HG03354 (cell line): Measurements from ENCODE around the gene THAP12.
"Not testable (repeated sequence)": the region's sequence is repeated elsewhere in the genome, so short reads cannot be mapped to it uniquely, and the experiment has no call there.

ENCODE experiments used
- ATAC-seq: cut with Tn5 transposase; IDR thresholded peaks from one replicate; pipeline ENCODE4 v1.9.1; 2021; ENCODE audit warnings: mild to moderate bottlenecking; ENCODE audit not compliant: unreplicated experiment, poor library complexity, severe bottlenecking

Gene THAP12

GRCh38 chr11:76380977-76381719 is at the start of gene THAP12, which contains the start of gene GVQW3:
Gene THAP12, minus strand, starts transcription at chr11:76381132. Its CDS starts 296 bp downstream, at chr11:76380836.
Gene GVQW3, plus strand, starts transcription at chr11:76381323. Its CDS starts 506 bp downstream, at chr11:76381829.
- peak; percentile 82 for ATAC-seq

DNA sequence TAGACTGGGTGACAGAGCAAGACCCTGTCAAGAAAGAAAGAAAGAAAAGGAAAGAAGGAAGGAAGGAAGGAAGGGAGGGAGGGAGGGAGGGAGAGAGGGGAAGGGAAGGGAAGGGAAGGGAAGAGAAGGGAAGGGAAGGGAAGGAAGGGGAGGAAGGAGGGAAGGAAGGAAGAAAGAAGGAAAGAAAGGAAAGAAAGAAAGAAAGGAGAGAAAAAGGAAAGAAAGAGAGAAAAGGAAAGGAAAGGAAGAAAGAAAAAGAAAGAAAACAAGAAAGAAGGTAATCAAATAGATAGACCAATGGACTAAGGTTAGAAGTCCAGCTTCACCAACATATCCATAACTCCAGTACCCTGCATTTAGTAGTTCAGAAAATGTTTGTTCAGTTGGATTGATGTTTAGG is 45.7 kb upstream of the THAP12 start:
- ATAC-seq = no peak

DNA sequence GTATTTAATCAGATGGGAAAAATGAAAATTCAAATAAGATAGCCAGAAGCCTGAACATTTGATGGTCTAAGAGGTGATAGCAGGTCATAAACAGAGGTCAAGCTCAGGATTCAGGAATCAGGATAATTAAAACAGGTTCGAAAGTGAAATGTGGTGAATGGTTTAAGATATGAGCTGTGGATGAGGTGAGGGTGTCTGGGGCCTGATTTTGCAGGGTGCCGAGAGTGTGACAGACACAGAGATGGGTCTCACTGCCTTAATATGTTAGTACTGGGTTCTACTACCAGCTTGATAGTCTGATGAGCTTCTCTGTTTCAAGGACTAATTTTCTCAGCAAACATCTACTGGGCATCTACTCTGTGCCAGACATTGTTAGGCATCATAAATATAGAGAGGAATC is 44.0 kb upstream of the THAP12 start:
- ATAC-seq = no peak

GRCh38 chr11:76424379-76424778 is 43.4 kb upstream of the THAP12 start:
- ATAC-seq = peak; percentile 64

GRCh38 chr11:76419896-76420295 is 39.0 kb upstream of the THAP12 start:
- ATAC-seq = no peak

DNA sequence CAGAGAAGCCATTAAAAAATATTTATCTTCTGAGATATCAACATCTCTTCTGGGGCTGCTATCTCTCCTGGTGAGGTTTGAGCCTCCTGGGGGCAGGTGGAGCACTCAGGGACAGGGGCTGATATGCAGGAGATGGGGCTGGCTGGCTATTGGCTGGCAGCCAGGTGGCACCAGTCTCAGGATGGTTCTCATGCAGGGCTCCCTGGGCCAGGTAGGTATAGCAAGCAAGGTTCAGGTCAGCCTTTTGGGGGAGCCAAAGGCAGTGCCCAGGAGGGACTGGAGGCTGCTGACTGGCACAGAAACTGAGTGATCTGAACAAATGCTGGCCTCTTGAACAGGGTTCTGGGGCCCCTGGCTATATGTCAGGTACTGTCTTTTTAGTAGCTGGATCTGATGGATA is 34.1 kb upstream of the THAP12 start:
- no peak for ATAC-seq

- no peak for ATAC-seq
Observed at GRCh38 chr11:76410851-76411357, 30.0 kb upstream of the THAP12 start.

DNA sequence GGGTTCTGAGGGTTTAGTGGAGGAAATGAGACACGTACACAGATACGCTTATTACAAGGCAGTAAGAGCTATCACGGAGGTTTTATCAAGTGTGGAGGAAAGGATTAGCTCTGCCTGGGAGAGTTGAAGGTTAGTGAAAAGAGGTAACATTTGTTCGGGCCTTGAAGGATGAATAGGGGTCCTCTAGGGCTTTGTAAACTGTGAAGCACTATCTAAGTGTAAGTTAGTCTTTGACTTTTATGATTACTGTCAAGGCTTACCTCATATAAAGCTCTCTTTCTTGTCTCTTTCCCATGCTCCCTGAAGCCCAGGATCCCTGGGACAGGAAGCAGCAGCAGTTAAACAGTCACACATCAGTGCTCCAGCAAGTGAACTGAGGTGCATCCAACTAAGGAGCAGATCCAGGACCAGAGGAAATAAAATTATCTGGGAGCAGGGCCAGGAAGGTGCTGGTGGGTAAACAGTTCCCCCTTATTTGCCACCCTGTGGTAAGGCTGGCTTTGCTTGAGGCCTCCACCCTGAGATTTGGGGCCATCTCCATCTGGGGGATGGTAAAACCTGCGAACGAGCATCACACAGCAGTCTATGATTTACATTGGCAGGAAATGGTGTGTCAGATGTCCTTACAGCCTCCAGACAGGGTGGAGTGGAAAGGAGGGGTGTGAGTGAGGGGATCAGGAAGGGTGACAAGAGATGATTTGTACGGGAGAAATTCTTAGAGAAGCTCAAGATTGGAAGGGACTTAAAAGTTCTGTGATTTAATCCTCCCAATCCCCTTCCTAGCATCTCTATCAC is 27.4 kb upstream of the THAP12 start:
- no peak for ATAC-seq

- no peak for ATAC-seq
Observed at GRCh38 chr11:76406359-76406758, 25.4 kb upstream of the THAP12 start.

DNA sequence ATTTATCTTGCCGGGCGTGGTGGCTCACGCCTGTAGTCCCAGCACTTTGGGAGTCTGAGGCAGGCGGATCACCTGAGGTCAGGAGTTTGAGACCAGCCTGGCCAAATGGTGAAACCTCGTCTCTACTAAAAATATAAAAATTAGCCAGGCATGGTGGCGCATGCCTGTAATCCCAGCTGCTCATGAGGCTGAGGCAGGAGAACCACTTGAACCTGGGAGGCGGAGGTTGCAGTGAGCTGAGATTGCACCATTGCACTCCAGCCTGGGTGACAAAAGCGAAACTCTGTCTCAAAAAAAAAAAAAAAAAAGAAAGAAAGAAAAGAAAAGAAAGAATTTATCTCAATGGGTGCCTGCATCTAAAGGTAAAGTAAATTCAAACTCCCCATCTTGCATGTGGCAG is 20.6 kb upstream of the THAP12 start:
- ATAC-seq = not testable (repeated sequence)

DNA sequence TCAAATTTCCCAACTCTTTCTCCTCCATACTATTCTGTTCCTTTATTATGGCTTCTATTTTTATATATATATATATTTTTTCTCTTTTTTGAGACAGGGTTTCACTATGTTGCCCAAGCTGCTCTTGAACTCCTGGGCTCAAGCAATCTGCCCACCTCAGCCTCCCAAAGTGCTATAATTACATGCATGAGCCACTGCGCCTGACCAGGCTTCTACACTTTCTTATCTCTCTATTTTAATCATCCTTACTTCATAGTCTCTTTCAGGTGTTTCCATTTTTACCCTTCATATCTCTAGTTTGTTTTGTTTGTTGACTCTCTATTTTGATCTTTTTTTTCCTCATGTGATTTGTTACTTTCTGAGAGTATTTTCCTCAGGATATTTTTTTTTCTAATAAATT is 20.0 kb upstream of the THAP12 start:
- no peak for ATAC-seq

DNA sequence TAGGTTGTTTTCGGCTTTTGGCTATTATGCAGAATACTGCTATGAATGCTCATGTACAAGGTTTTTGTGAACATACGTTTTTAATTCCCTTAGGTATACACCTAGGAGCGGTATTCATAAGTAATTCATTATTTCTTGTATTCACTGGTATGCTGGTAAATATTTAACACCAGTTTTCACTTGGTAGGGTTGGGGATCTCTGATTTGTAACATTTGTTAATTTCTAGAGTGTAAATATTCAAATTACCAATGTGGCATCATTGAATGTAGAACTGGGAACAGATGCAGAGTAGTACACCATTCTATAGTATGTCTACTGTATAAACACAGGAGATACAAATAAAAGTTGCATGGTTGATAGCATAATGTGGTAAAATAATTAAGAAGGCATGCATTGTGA is 16.5 kb upstream of the THAP12 start:
- ATAC-seq = peak; percentile 75

GRCh38 chr11:76395296-76395695 is 14.4 kb upstream of the THAP12 start:
- ATAC-seq = no peak

DNA sequence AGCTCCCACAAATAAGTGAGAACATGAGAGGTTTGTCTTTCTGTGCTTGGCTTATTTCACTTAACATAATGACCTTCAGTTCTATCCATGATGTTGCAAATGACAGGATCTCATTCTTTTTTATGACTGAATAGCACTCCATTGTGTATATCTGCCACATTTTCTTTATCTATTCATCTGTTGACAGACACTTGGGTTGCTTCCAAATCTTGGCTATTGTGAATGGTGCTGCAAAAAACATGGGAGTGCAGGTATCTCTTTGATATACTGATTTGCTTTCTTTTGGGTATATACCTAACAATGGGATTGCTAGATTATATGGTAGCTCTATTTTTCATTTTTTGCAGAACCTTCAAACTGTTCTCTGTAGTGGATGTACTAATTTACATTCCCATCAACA is 13.5 kb upstream of the THAP12 start:
- ATAC-seq = no peak

GRCh38 chr11:76392870-76393269 is 11.9 kb upstream of the THAP12 start:
- ATAC-seq = no peak

GRCh38 chr11:76391811-76392475 is 11.0 kb upstream of the THAP12 start:
- no peak for ATAC-seq

DNA sequence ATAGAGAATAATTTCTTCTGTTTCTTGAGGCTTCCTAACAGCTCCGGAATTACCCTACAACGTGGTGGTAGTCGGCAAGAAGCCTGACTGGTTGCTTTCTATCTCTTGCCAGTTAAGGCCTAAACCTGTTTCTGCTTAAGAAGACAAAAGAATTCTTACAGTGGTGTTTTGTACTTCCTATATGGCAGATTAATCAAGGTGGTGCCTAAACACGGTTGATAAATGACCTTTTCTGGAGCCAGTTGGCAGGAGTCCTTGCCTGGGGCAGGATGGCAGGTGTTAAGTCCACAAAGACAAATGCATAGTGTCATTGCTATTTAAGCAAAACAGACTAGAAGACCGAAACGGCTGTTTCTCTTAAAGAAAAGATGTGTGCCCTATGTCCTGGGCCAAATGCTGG is 10.1 kb upstream of the THAP12 start:
- no peak for ATAC-seq

DNA sequence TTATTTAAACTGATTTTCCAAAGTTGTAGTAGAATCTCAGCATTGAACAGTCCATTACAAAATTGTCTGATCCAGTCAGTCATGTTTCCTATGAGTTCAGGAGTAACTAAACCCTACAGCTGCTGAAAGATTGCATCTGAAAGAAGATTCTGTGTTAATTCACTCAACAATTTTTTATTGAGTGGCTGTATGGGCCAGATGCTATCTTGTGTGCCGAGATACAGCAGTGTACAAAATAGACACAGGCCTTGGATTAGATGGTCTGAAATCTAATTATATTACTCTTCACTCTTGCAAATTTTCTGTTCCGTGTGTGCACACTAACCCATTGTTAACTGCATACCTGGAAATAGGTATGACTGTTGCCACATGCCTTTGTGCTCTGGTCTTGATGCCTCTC is 7.5 kb upstream of the THAP12 start:
- no peak for ATAC-seq

DNA sequence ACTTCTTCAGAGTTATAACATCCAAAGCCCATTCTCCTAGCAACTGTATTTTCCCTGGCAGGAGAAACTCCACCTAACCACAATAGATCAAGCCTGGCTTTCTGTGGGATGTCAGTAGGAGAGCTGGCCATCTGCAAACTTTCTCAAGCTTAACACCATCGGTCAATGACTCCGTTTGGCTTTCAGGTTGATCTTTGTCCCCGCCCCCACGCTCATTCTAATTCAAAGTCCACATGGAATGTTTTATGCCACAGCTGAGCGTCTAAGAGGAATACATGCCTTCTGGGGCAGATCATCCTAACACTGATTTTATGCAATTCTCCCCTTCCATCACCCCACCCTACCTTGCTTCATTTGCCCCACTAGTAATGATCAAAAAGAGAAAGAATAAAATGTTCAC is 5.0 kb upstream of the THAP12 start:
- ATAC-seq = no peak

GRCh38 chr11:76382209-76382608 is 1.3 kb upstream of the THAP12 start:
- ATAC-seq = no peak
